ENCODE data around the gene TCP11L2. TPM values are rescaled to one million over a fixed set of nuclear protein-coding genes. Genes with fewer than 3 reads are reported as not detected.

TCP11L2 gene
- total RNA-seq, 3 donors from 2014 or later, result 2.5 to 3.9 (median 2.6) TPM

DNA sequence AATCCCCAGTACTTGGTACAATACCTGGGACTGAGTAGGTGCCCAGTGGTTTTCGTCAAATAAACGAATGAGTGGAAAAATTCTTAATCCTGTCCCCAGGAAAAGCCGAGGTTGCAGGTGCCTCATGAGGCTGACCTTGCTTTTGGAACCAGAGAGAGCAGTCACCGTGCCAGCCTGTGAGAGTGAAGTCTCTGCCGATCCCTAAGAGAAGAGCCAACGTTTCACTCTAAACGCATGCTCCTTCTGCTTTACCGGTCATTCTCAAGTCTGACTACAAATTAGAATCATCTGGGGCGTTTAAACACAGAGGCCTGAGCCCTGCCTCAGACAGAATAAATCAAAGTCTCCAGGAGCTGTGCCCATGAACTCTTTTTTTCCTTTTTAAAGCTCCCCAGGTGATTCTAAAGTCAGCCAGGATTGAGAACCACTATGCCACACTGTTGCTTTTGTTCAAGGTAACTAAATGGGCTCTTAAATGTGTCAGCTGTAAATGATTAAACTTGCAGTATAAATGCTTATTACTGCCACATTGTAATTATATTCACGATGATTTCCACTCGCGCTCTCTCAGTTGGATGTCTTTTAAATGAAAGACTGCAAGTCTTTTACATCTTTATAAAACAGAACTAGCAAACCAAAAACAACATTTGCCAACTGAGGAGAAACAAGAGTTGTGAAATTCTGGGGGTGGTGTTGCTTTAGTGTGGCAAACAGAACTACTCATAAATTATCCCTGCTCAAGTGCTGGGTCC lies 26.9 kb downstream of the TCP11L2 start:
- Mint-ChIP-seq H3K9me3 (no peaks in the 10 kb centered on the region), H3K4me3 (no peak overlapping the region), H3K4me1 (ENCODE audit: low read depth) (peaks cover 7% of the 10 kb centered on the region), H3K36me3 (ENCODE audit: insufficient read depth) (peaks cover 37% of the 10 kb centered on the region), H3K27me3 (ENCODE audit: low read depth) (no peaks in the 10 kb centered on the region)
- ATAC-seq (no peak), DNase-seq (no peak)

DNA sequence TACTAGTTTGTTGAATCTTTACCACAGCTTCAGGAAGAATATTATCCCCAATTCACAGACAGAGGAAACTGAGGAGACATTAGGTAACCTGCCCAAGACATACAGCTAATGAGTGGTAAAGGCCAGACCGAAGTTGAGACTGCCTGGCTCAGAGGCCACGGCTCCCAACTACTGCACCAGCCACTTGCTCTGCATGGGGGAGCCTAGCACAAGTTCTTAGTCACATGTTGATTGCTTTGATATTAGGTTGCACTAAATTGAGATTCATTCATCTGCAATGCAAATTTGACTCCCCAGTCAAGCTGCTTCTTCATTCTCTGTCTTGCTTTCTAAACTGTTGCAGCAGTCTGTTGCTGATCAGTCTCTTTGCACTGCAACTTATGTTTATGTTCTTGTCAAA lies 29.1 kb downstream of the TCP11L2 start:
- DNase-seq (no peak), ATAC-seq (no peak)
- Mint-ChIP-seq H3K4me1 (ENCODE audit: low read depth) (peaks cover 5% of the 10 kb centered on the region), H3K9me3 (no peaks in the 10 kb centered on the region), H3K4me3 (no peak overlapping the region), H3K36me3 (ENCODE audit: insufficient read depth) (peaks cover 27% of the 10 kb centered on the region), H3K27me3 (ENCODE audit: low read depth) (no peaks in the 10 kb centered on the region)

DNA sequence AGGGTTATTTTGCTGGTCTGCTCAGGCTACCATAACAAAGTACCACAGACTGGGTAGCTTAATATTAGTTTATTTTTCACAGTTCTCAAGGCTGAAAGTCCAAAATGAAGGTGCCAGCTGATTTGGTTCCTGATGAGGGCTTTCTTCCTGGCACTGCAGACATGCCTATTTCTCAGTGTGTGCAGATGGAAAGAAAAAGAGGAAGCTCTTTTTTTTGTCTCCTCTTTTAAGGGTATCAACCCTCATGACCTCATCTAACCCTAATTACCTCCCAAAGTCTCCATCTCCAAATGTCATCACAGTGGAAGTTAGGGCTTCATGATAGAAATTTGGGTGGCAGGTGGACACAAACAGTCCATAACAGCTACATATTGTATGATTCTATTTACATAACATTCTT lies 30.0 kb downstream of the TCP11L2 start:
- ATAC-seq, result no peak
- H3K27me3 Mint-ChIP-seq (ENCODE audit: low read depth), result no peaks in the 10 kb centered on the region

DNA sequence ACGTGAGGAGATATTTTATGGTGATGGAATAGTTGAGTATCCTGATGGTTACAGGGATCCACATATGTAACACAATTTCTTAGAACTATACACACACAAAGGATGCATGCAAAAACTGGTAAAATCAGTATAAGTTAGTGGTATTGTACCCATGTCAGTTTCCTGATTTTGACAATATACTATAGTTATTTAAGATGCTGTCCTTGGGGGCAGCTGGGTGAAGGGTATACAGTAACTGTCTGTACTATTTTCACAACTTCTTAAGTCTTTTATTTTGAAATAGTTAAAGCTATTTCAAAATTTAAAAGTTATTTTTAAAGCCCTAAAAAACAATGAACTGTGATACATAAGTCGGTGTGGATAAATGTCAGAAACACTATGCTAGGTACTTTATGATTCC lies 30.5 kb downstream of the TCP11L2 start:
- no peak for DNase-seq
- H3K4me1 Mint-ChIP-seq (ENCODE audit: low read depth), result peaks cover 7% of the 10 kb centered on the region
- H3K9me3 Mint-ChIP-seq, result no peaks in the 10 kb centered on the region
- no peak overlapping the region for H3K4me3 Mint-ChIP-seq
- ATAC-seq, result no peak
- H3K27me3 Mint-ChIP-seq (ENCODE audit: low read depth), result no peaks in the 10 kb centered on the region
- H3K36me3 Mint-ChIP-seq (ENCODE audit: insufficient read depth), result peaks cover 33% of the 10 kb centered on the region

More for the DNA sequence above, 30.0 kb downstream of the TCP11L2 start:
- DNase-seq, result no peak
- H3K9me3 Mint-ChIP-seq, result no peaks in the 10 kb centered on the region
- H3K4me3 Mint-ChIP-seq, result no peak overlapping the region
- peaks cover 7% of the 10 kb centered on the region for H3K4me1 Mint-ChIP-seq (ENCODE audit: low read depth)
- H3K36me3 Mint-ChIP-seq (ENCODE audit: insufficient read depth), result peaks cover 33% of the 10 kb centered on the region

DNA sequence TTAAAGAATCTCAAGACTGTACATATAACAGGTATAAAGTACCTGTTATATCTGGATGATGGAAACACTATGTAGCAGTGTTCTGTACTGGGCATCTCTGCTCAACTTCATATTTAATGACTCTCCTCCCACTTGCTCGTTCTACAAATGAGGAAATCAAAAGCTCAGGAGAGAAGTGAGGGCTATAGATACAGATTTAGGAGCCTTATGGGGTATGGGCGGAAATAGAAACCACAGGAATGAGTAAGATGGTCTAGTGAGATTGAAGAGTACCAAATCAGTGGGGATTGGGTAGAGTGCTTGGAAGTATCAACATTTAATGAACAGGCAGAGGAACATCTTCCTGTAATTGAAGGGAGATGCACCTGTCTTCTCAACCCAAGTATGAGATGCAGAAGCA lies 31.2 kb downstream of the TCP11L2 start:
- H3K9me3 Mint-ChIP-seq, result no peaks in the 10 kb centered on the region
- H3K27me3 Mint-ChIP-seq (ENCODE audit: low read depth), result no peaks in the 10 kb centered on the region
- no peak for ATAC-seq
- no peak overlapping the region for H3K4me3 Mint-ChIP-seq
- no peak for DNase-seq
- peaks cover 28% of the 10 kb centered on the region for H3K36me3 Mint-ChIP-seq (ENCODE audit: insufficient read depth)
- peaks cover 7% of the 10 kb centered on the region for H3K4me1 Mint-ChIP-seq (ENCODE audit: low read depth)

DNA sequence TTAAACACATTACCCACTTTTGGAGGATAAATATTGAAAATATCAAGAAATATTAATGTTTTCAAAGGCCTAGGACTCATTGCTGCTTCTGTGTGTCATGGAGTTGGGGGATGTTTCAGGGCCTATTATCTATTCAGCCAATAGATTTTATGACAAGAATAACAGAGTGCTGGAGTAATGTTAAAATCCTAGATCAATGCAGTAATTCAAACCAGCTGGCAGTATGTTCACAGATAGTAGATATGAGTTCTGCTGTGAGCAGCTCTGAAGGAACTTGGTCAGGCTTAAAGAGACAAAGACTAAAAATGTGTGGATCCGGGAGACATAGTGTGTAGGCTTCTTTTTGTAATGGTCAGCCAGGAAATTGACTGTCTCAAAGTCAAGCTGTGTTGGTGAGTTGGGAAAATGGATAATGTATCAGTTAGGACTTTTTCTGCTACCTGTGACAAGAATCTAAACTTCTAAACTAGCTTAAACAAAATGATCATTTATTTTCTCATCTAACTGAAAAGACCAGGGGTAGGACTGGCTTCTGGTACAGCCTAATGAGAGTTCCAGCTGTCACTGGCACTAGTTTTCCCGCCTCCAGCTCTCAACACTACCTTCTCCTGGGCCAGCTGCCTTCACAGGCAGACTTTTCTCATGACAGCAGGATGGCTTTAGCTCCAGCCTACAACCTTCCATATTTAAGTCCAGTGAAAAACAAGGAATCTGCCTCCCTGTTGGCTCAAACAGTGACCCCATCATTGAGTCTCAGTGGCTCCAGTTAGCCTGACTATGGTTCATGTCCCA lies 38.7 kb downstream of the TCP11L2 start:
- Mint-ChIP-seq H3K36me3 (ENCODE audit: insufficient read depth) (peaks cover 34% of the 10 kb centered on the region), H3K4me3 (no peak overlapping the region), H3K4me1 (ENCODE audit: low read depth) (peaks cover 2% of the 10 kb centered on the region), H3K27me3 (ENCODE audit: low read depth) (no peaks in the 10 kb centered on the region), H3K9me3 (no peaks in the 10 kb centered on the region)
- ATAC-seq (no peak), DNase-seq (no peak)

DNA sequence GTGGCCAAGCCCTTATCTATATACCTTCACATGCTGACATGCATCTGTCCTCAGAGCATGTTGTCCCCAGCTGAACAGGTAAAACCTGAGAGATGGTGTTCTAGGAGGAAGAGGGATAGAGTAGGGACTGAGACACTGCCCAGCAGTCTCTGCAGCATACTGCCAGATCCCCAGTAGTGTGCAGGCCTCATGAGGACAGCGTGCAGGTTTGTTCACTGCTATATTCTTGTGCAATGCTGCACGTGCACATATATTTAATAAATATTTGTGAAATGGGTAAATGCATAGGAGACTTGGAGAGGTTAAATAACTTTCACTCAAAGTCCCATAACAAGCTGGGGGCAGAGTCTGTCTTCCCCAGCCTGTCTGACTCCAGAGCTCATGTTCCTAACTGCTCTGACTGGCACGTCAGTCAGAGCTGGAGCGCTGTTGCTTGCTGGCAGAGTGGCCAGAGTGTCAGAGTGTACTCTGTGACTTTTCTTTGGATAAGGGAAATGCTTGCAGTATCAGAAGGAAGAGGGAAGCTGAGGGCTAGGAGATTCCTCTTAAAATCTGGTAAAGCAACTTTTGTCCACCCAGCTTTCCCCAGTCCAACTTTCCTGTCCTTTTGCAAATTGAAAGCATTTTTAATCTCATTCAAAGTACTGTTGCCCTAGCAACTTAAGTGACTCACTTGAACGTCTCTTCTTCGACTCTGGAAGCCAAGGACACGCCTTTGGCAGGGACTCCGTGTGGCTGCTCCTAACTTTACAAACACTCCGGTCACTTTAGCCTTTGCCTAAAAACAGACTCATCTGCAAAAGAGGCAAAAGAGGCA lies 40.1 kb downstream of the TCP11L2 start:
- no peak for DNase-seq
- no peaks in the 10 kb centered on the region for H3K4me1 Mint-ChIP-seq (ENCODE audit: low read depth)
- no peaks in the 10 kb centered on the region for H3K9me3 Mint-ChIP-seq
- H3K27me3 Mint-ChIP-seq (ENCODE audit: low read depth), result no peaks in the 10 kb centered on the region
- ATAC-seq, result no peak
- peaks cover 31% of the 10 kb centered on the region for H3K36me3 Mint-ChIP-seq (ENCODE audit: insufficient read depth)
- H3K4me3 Mint-ChIP-seq, result no peak overlapping the region

DNA sequence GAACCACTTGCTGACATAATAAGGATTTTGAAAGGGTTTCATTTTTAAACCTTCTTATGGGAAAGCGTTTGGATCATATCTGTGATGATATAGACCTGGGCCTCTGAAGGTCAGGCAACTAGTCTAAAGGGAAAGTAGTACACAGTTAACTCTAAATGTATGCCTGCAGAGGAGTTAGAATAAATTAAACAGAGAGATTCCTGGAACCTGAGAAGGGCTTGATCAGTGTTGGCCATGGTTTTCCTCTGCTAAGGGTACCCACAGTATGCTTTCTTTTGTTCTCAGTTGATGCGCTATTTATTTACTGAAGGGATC lies 40.6 kb downstream of the TCP11L2 start:
- Mint-ChIP-seq H3K4me3 (no peak overlapping the region), H3K4me1 (ENCODE audit: low read depth) (no peaks in the 10 kb centered on the region), H3K9me3 (no peaks in the 10 kb centered on the region), H3K27me3 (ENCODE audit: low read depth) (no peaks in the 10 kb centered on the region), H3K36me3 (ENCODE audit: insufficient read depth) (peaks cover 31% of the 10 kb centered on the region)
- ATAC-seq (no peak), DNase-seq (no peak)

DNA sequence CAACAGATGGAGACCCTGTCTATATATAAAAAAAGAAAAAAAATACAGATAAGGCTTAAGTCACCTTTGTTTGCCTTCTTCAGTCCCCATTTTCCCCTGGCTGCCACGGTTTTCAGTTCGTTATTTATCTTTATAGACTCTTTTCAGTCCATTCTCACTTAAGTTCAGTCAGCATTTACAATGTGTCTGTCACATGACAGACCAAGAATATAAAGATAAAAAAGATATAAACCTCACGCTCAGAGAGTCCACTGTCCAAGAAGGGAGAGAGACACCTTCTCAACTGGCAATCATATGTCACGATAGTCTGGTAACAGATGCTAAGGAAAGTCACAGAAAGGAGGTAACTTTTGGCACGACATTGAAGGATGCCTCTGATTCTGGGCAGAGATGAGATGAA lies 41.6 kb downstream of the TCP11L2 start:
- ATAC-seq, result no peak
- Mint-ChIP-seq H3K4me1 (ENCODE audit: low read depth) (no peaks in the 10 kb centered on the region), H3K4me3 (no peak overlapping the region), H3K9me3 (no peaks in the 10 kb centered on the region), H3K36me3 (ENCODE audit: insufficient read depth) (peaks cover 30% of the 10 kb centered on the region), H3K27me3 (ENCODE audit: low read depth) (no peaks in the 10 kb centered on the region)
- DNase-seq, result no peak

DNA sequence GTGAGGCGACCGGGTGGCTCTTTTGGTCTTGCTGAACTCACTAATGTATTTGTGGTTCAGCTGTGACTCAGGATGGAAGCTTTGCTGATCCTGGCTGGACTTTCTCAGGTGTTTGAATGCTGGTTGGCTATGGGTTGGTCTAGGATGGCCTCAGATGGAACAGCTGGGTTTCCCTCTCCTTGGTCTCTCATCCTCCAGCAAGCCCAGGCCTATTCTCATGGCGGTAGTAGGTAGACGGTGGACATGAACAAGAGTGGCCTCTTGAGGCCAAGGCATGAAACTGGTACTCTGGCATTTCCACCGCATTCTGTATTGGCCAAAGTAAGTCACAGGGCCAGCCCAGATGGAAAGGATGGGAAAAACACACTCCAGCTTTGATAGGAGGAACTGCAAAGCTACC lies 43.2 kb downstream of the TCP11L2 start:
- ATAC-seq (no peak), DNase-seq (no peak)
- no peaks in the 10 kb centered on the region for H3K27me3 Mint-ChIP-seq (ENCODE audit: low read depth)
- no peaks in the 10 kb centered on the region for H3K4me1 Mint-ChIP-seq (ENCODE audit: low read depth)
- H3K9me3 Mint-ChIP-seq, result no peaks in the 10 kb centered on the region
- no peak overlapping the region for H3K4me3 Mint-ChIP-seq
- H3K36me3 Mint-ChIP-seq (ENCODE audit: insufficient read depth), result peaks cover 17% of the 10 kb centered on the region

DNA sequence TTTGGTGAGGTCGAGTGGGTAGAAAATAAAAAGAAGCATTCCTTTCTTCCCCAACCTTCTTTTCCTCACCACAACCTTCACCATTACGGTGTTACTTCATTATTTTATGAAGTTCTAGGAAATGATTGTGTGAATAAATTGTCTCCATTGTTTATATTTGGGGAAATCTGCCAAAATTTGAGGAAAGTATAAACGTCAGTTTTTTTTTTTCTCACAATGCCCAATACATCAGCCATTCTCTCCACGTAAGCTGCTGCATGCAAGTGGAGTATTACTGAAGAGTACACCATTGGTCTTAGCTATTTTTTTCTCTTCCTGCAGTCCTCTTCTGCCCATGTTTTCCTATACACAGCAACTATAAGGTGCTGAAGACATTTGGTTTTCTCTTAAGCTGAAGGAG lies 45.9 kb downstream of the TCP11L2 start:
- Mint-ChIP-seq H3K4me3 (no peak overlapping the region), H3K4me1 (ENCODE audit: low read depth) (no peaks in the 10 kb centered on the region), H3K36me3 (ENCODE audit: insufficient read depth) (peaks cover 11% of the 10 kb centered on the region), H3K27me3 (ENCODE audit: low read depth) (no peaks in the 10 kb centered on the region), H3K9me3 (no peaks in the 10 kb centered on the region)
- DNase-seq, result no peak
- no peak for ATAC-seq

DNA sequence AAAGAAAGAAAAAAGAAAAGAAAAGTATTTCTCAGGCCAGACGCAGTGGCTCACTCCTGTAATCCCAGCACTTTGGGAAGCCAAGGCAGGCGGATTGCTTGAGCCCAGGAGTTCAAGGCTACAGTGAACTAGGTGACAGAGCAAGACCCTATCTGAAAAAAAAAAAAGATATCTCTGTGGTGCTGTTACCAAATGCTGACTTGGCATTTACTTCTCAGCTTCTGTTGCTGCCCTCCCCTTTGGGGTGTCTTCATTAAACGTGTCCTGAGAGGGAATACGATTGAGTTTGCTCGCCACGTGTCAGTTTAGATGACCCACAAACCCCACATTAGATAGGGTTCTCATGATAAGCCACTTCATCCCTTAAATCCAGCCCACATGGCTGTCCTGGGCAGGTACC lies 50.6 kb downstream of the TCP11L2 start:
- no peak for ATAC-seq
- no peaks in the 10 kb centered on the region for H3K9me3 Mint-ChIP-seq
- no peaks in the 10 kb centered on the region for H3K27me3 Mint-ChIP-seq (ENCODE audit: low read depth)
- DNase-seq, result no peak
- no peak overlapping the region for H3K4me3 Mint-ChIP-seq
- peaks cover 9% of the 10 kb centered on the region for H3K4me1 Mint-ChIP-seq (ENCODE audit: low read depth)
- H3K36me3 Mint-ChIP-seq (ENCODE audit: insufficient read depth), result no peaks in the 10 kb centered on the region

DNA sequence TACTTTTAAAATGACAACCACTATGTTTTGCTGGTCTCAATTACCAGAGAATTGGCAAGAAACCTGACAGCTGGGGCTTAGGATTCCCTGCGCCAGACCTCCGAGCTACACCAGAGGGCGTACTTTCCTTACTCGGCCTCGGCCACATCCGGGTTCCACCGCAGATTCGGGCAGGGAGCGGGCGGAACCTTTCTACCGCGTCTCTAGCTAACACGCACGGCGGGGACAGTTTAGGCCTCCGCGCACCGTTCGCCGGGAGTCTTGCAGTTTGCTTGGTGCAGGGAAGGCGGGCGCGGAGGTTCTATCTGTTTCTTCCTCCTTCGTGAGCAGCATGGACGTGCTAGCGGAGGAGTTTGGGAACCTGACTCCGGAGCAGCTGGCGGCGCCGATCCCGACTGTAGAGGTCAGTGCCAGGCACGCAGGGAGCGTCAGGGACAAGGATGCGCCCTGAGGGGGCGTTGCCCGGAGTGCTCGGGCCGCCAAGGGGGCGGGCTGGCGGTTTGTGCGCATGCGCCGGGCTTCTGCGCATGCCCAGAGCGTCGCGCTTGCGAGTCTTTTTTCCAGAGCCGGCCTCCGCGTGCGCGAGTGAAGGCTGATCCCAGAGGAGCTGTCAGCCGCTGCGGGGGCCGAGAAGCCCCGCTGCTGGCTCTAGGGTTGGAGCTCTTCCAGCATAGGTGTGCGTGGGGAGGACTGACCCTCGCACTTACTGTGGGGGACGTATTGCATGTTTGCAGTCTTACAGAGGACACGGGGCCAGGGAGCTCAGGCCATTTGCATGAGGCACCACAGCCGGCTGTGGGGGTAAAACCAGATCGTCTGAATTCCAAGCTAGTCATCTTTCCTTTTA lies 55.2 kb downstream of the TCP11L2 start, which contains the start of gene POLR3B:
TSS of gene POLR3B (plus strand) at position 200 of the 847 bp plus-strand sequence. CDS start at position 332, 132 bp downstream.
- no peaks in the 10 kb centered on the region for H3K27me3 Mint-ChIP-seq (ENCODE audit: low read depth)
- ATAC-seq (peak; percentile 94 to 95), DNase-seq (peak; percentile 95)
- H3K4me3 Mint-ChIP-seq, result peak within 1 kb of the TSS; percentile 91
- no peaks in the 10 kb centered on the region for H3K9me3 Mint-ChIP-seq
- H3K4me1 Mint-ChIP-seq (ENCODE audit: low read depth), result peaks cover 19% of the 10 kb centered on the region
- peaks cover 3% of the 10 kb centered on the region for H3K36me3 Mint-ChIP-seq (ENCODE audit: insufficient read depth)

All from activated T-cell treated with anti-CD3 and anti-CD28 coated beads, Interleukin-2, amount 50 U/mL, for 4 hours (primary cell).